Transverse colon (tissue), 4 donors: Measurements from ENCODE around the gene NXPE2. TPM values are rescaled to one million over a fixed set of nuclear protein-coding genes. Genes with fewer than 3 reads are reported as not detected.
A peak's percentile ranks its signal among the peaks of the same experiment; 100 is the strongest.

Source experiments
- DNase-seq: peaks from one replicate; pipeline ENCODE4 v3.0.0-alpha.2; 2019
- H3K27ac ChIP-seq, 4 donors: fragments of 200-600 bp; sonication (generic); 2 replicates each; pipeline ENCODE4 v1.5.1; 2016 to 2018; ENCODE audit warnings: inconsistent platforms in 4 of 4
- H3K27me3 ChIP-seq: fragments of 200-600 bp; sonication (generic); 2 replicates; pipeline ENCODE4 v1.5.1; 2017; ENCODE audit warnings: inconsistent platforms
- H3K36me3 ChIP-seq, 4 donors: fragments of 200-600 bp; sonication (generic); 2 replicates each; pipeline ENCODE4 v1.5.1; 2017 to 2019; ENCODE audit warnings: inconsistent platforms in 4 of 4
- H3K4me1 ChIP-seq, 4 donors: fragments of 200-600 bp; sonication (generic); 2 replicates each; pipeline ENCODE4 v1.5.1; 2017 to 2020; ENCODE audit warnings: inconsistent platforms in 4 of 4
- H3K4me3 ChIP-seq, 4 donors: fragments of 200-600 bp; sonication (generic); 1 replicate in 1 of 4; 2 replicates in 3 of 4; pipeline versions ENCODE4 v1.5.1 to v1.6.1; 2017 to 2019; ENCODE audit warnings: inconsistent platforms in 4 of 4
- H3K9me3 ChIP-seq, 2 donors: fragments of 200-600 bp; sonication (generic); 2 replicates each; pipeline ENCODE4 v1.5.1; 2017 to 2019; ENCODE audit warnings: inconsistent platforms in 2 of 2
- EP300 ChIP-seq: sonication (generic); formaldehyde crosslinking; IDR thresholded peaks from one replicate; pipeline ENCODE4 v1.6.1; 2017; ENCODE audit warnings: antibody characterized with exemption, low read depth
- POLR2A ChIP-seq: fragments of 450-650 bp; IDR thresholded peaks from one replicate; pipeline ENCODE4 v1.6.1; 2016; ENCODE audit warnings: antibody characterized with exemption, mild to moderate bottlenecking, moderate library complexity
- POLR2AphosphoS5 ChIP-seq, 3 donors: sonication (generic); formaldehyde crosslinking; IDR thresholded peaks; one replicate each; pipeline ENCODE4 v1.6.1; 2016; ENCODE audit warnings: antibody characterized with exemption in 3 of 3
- WGBS, 2 donors: methylation state at CpG; one replicate each; pipeline ENCODE4 v1.1.5; 2018; ENCODE audit warnings: low coverage in 1 of 2; 5-methylcytosine and 5-hydroxymethylcytosine counted together
- in situ Hi-C, 4 donors: fragments of 200-750 bp; cut with MboI; loops; one replicate each; pipeline versions ENCODE4 v1.15.0 to v1.15.1; 2017; ENCODE audit warnings: low sequenced_read_pairs in 3 of 4, low pct_ligation_motif_present in 1 of 4, low pct_unique_long_range_greater_than_20kb in 1 of 4
- intact Hi-C: fragments of 100-400 bp; cut with DNase I; formaldehyde crosslinking; loops from one replicate; pipeline ENCODE4 v1.15.1; 2023; ENCODE audit warnings: low total_unique reads
- total RNA-seq, 4 donors: library from RNA; depleted of rRNA; stranded (reverse); fragments of >200 nt; gene quantifications; one replicate each; pipeline ENCODE4 v1.1.0, GENCODE V29; 2016
- TF ChIP-seq, protein P1 (sequence below), 5 experiments: fragments of 200-600 bp in 3 of 5; fragments of 450-650 bp in 2 of 5; sonication (generic) in 3 of 5; IDR thresholded peaks; 1 replicate in 2 of 5; 2 replicates in 3 of 5; pipeline ENCODE4 v1.5.1; 2016 to 2017; ENCODE audit warnings: antibody characterized with exemption in 5 of 5, inconsistent platforms in 3 of 5, mild to moderate bottlenecking in 2 of 5, moderate library complexity in 1 of 5

The NXPE2 gene
- total RNA-seq, 4 donors from 2014 or later = 20.2 to 35.9 (median 28.4) TPM

DNA sequence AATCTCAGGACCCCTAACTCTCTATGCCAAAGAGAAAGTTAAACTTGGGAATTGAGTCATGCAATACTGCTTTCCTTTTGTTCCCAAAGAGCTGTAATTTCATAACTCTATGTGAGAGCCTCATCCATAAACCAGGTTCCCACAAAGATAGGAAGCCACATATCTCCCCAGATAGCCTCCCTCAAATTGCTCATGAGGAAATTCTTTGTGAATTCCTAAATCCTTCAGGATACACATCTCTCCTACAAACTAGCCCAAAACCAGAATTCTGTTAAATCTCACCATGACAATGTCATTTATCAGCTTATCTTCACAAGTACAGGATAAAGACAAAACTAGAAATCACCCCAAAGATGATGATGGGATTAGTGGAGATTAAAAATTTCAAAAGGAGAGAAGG lies 4.7 kb upstream of the NXPE2 start:
- Histone ChIP-seq H3K4me1 (peaks cover 0 to 31% (median 5%) of the 10 kb centered on the region in 4 donors), H3K27me3 (no peaks in the 10 kb centered on the region), H3K27ac (no peak overlapping the region), H3K36me3 (peaks cover 0 to 6% (median 0%) of the 10 kb centered on the region in 4 donors), H3K4me3 (no peak overlapping the region), H3K9me3 (peaks cover 17 to 18% of the 10 kb centered on the region in 2 donors)
- DNase-seq = no peak
- TF ChIP-seq POLR2A (no peak), POLR2AphosphoS5 (IDR thresholded peaks at IDR 0.05) (no peak), EP300 (no peak)
- TF ChIP-seq, protein P1, sequence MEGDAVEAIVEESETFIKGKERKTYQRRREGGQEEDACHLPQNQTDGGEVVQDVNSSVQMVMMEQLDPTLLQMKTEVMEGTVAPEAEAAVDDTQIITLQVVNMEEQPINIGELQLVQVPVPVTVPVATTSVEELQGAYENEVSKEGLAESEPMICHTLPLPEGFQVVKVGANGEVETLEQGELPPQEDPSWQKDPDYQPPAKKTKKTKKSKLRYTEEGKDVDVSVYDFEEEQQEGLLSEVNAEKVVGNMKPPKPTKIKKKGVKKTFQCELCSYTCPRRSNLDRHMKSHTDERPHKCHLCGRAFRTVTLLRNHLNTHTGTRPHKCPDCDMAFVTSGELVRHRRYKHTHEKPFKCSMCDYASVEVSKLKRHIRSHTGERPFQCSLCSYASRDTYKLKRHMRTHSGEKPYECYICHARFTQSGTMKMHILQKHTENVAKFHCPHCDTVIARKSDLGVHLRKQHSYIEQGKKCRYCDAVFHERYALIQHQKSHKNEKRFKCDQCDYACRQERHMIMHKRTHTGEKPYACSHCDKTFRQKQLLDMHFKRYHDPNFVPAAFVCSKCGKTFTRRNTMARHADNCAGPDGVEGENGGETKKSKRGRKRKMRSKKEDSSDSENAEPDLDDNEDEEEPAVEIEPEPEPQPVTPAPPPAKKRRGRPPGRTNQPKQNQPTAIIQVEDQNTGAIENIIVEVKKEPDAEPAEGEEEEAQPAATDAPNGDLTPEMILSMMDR (IDR thresholded peaks at IDR 0.05) = no peak
- in situ Hi-C loops (loop anchor here in 1 of 4 donors (25.0 kb wide), 1 partner anchor 111 kb away; the partner anchor contains the start of gene NXPE1), intact Hi-C loops (no loop called here)

DNA sequence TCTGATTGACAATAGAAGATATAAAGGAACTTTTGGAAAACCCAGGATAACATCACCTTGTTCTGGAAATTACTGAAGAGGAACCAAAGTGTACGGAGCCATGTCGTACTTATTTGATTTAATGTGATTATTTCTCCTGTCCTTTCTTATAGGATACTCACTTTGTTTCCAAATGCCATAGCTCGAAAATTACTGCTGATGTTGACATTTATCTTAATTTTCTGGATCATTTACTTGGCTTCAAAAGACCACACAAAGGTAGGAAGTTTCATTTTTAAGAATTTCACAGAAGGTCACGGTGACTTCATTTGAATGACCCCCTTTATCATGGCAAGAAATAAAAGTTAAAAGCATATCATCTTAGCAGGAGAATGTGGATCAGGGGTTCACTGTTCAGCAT lies 1.2 kb downstream of the NXPE2 start:
- H3K4me3 ChIP-seq = peak overlapping the region in 2 of 4 donors; percentile 12 to 21
- DNase-seq = no peak
- TF ChIP-seq POLR2AphosphoS5 (IDR thresholded peaks at IDR 0.05) = no peak
- no peak for TF ChIP-seq EP300
- no peak for TF ChIP-seq POLR2A
- no peaks in the 10 kb centered on the region for H3K27me3 ChIP-seq
- H3K27ac ChIP-seq = peak overlapping the region; percentile 85 to 90 (median 86)
- intact Hi-C loops = no loop called here
- H3K4me1 ChIP-seq = peaks cover 0 to 43% (median 21%) of the 10 kb centered on the region in 4 donors
- in situ Hi-C loops = no loop called here
- H3K36me3 ChIP-seq = peaks cover 0 to 5% (median 0%) of the 10 kb centered on the region in 4 donors
- 59 to 78% methylated on average over 4 of the region's 4 CpGs for WGBS, 2 donors
- H3K9me3 ChIP-seq = peaks cover under 1 to 9% of the 10 kb centered on the region in 2 donors

DNA sequence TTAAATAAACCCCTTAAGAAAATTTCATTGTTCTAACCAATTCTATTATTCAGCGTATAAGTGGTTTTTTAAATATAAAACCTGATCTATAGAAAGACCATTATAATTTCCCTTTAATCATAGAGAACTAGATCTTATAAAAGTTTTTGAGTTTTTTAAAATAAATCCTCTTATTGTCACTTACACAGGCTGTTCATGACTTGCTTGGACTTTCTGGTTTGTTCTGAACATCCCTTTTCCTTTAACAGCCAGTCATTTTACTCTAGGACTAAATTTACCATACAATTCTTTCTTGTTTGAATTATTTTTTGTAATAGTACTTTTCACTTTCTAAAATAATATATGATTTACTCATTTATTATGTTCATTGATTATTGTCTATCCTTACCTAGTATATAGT lies 4.7 kb downstream of the NXPE2 start:
- in situ Hi-C loops (no loop called here), intact Hi-C loops (no loop called here)
- peaks cover 0 to 3% of the 10 kb centered on the region in 2 donors for H3K9me3 ChIP-seq
- peaks cover 0 to 29% (median 21%) of the 10 kb centered on the region in 4 donors for H3K4me1 ChIP-seq
- 82 to 95% methylated on average over 1 of the region's 1 CpG for WGBS, 2 donors
- TF ChIP-seq POLR2AphosphoS5 (IDR thresholded peaks at IDR 0.05) = no peak
- TF ChIP-seq, protein P1 (IDR thresholded peaks at IDR 0.05) = no peak
- no peak for TF ChIP-seq POLR2A
- TF ChIP-seq EP300 = no peak
- H3K27me3 ChIP-seq = no peaks in the 10 kb centered on the region
- no peak overlapping the region for H3K27ac ChIP-seq
- DNase-seq = no peak
- H3K36me3 ChIP-seq = peaks cover 0 to 5% (median 0%) of the 10 kb centered on the region in 4 donors
- H3K4me3 ChIP-seq = no peak overlapping the region

DNA sequence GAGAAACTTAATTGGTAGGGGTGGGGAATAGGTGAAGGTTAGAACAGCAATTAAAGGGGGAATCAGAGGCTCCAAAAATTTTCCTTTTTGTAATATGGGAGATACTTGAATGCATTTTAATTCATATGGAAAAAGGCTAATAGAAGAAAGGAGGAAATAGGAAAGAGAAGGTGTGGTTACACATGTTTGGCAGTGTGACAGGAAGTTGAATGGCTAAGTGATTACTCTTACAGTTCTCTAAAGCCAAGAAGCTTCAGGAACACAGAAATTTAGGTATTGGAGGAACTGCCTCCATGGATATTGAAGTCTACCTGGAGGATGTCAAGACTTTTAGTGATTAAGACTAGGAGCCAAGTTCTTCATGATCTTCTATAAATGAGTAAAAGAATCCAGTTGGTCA lies 6.3 kb downstream of the NXPE2 start:
- H3K9me3 ChIP-seq = peaks cover 0 to 3% of the 10 kb centered on the region in 2 donors
- TF ChIP-seq EP300 = no peak
- TF ChIP-seq POLR2AphosphoS5 (IDR thresholded peaks at IDR 0.05) = no peak
- no peak for TF ChIP-seq POLR2A
- TF ChIP-seq, protein P1 (IDR thresholded peaks at IDR 0.05) = no peak
- intact Hi-C loops = no loop called here
- DNase-seq = no peak
- in situ Hi-C loops = no loop called here
- no peaks in the 10 kb centered on the region for H3K27me3 ChIP-seq
- peaks cover 0 to 18% (median 14%) of the 10 kb centered on the region in 4 donors for H3K4me1 ChIP-seq
- peaks cover 0 to 5% (median 0%) of the 10 kb centered on the region in 4 donors for H3K36me3 ChIP-seq
- H3K27ac ChIP-seq = peak overlapping the region; percentile 8 to 41 (median 24)
- H3K4me3 ChIP-seq = no peak overlapping the region

DNA sequence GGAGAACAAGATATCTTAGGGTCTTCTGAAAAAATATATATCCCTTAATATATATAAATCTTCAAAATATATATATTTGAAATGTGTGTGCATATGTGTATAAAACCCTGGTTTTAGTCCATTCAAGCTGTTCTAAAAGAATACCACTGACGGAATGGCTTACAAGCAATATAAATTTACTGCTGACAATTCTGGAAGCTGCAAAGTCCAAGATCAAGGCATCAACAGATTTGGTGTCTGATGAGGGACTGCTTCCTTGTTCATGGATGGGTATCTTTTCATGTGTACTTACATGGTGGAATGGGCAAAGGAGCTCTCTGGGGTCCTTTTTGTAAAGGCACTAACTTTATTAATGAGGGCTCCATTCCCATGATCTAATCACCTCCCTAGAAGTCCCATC lies 6.8 kb downstream of the NXPE2 start:
- H3K4me3 ChIP-seq = no peak overlapping the region
- H3K36me3 ChIP-seq = peaks cover 0 to 5% (median 0%) of the 10 kb centered on the region in 4 donors
- no peak for DNase-seq
- H3K9me3 ChIP-seq = peaks cover 0 to 3% of the 10 kb centered on the region in 2 donors
- H3K4me1 ChIP-seq = peaks cover 0 to 13% (median 10%) of the 10 kb centered on the region in 4 donors
- no peaks in the 10 kb centered on the region for H3K27me3 ChIP-seq
- TF ChIP-seq, protein P1 (IDR thresholded peaks at IDR 0.05) = no peak
- TF ChIP-seq EP300 (no peak), POLR2A (no peak), POLR2AphosphoS5 (IDR thresholded peaks at IDR 0.05) (no peak)
- in situ Hi-C loops = no loop called here
- intact Hi-C loops = no loop called here
- 29 to 65% methylated on average over 1 of the region's 1 CpG for WGBS, 2 donors
- peak overlapping the region in 2 of 4 donors; percentile 26 to 41 for H3K27ac ChIP-seq
